SHP77 treated with DMSO at 0.1 percent for 48 hours (cell line): ENCODE measurements around the gene SIAH2.

Experiments used
- DNase-seq: peaks from one replicate; lab custom pipeline; 2025; lab: John Stamatoyannopoulos, UW

Gene SIAH2

DNA sequence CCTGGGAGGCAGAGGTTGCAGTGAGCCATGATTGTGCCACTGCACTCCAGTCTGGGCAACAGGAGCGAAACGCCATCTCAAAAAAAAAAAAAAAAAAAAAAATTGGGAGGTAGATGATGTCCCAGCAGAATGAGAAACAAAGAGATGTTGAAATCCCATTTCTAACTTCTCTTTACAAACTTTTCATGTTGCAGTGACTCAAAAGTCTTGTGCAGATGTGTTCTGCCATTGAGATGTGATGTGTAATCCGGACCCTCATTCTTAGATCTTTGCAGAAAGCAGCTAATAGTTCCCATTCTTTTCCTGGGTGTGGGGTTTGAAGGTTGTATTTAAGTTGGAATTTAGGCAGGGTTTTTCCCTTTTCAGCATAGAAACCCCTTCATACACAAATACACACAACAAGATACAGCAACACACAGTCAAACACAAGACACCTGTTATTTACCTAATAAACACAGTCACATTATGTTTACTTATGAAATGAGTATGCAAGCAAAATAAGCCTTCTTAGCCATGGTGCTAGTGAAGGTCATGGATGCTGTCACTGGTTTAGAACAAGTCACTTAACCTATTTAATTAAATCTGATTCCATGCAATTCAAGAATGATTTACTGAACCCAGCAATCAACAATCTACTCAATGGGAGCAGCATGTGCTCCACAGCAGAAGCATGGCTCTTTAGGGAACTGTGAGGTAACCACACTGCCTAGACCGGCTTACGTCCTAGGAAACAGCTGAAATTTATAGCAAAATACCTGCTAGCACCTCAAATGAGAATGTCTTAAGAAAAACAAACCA lies 14.9 kb downstream of the SIAH2 start:
- no peak for DNase-seq

DNA sequence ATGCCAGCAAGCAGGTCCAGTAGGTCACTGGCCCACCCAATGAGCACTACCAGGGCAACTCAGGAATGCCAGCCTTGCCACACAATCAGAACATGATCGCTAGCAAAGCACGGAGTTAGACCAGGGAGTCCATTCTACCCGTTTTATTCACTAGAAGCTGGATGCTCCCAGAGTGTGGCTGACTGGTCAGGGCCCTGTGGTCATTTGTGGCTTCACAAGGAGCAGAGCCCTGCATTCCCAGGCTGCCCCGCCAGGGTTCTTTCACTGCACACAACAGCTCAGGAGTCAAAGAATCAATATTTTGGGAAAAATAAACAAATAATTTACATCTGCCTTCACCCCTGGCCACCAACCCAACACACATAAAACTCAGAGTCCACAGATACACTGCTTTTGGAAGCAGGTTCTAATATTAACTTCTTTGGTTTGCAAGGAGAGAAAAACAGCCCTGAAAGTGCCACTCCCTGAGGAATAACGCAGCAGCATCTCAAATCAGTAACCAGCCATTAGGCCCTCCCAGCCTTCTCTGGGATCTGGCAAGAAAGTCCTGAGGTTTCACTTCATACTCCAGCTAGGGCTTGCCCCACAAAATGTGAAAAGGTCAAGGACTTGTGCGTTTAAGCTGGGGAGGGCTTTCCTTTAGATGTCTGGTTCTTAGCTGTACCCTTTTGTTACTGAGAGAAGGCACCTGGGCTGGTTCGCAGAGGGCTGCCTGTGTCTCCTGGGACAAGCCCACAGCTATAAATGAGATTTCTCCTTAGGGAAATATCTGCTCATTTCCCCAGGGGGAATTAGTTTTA lies 16.0 kb downstream of the SIAH2 start:
- DNase-seq, result no peak

DNA sequence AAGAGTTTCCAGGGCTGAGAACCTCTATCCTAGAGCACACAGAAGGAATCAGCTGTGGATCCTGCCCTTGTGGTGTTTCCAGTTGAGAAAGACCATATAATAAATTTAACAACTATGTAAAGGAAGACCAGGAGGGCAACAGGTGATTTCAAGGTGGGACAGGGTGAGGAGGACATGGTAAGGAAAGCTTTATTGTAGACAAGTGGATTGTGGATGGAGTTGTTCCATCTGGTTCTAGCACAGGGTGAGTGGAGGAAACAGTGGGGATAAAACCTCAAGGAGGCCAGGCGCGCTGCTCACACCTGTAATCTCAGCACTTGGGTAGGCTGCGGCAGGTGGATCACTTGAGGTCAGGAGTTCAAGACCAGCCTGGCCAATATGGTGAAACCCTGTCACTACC lies 17.1 kb downstream of the SIAH2 start:
- DNase-seq, result no peak

DNA sequence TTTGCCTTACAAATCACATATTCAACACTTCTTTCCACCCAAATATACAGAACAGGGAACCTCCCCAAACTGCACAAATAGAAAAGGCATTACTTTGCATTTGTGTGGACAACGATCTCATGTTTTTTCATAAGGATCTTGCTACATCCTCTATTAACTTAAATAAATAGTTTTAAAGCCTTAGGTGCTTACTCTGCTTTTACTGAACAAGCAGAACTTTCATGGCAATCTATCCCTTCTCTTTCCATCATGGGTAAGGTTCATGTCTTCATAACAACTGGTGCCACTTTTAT lies 18.1 kb downstream of the SIAH2 start:
- no peak for DNase-seq

DNA sequence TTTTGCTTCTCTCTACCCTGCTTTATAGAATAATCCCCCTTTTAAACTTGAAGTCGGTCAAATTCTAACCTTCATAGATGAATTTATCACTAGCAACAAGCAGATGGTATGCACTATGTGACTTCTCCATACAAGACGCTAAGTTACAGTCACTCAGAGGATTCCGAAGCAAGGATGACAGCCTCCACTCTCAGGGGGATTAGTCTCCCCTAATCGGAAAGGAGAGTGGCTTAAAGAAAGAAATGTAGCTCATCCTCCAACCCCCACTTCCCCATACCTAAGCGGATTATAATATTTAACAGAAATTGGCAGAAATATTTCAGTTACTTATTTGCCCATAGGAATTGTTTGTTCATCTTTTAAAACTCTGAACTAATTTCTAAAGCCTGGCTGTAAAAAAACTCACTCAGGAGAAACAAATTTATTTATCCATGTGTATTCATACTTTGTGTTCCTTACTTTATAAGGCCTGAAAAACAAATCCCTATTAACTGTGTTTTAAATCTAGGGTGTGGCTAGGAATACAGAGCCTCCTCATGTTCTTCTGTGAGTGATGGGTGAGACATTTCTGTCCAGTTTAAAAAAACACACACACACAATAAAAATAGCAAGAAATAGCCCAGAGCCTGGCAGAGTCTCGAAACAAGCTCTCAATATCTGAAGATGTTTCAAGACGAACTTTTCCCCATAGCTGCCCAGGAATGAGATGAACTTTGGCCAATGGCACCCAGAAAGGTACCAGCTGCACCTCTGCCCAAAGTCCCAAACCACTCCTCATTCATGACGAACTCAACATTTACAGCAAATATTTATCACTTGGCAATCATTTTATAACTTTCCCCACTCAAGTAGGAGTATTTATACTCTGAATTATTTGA lies 18.7 kb downstream of the SIAH2 start:
- DNase-seq, result no peak

DNA sequence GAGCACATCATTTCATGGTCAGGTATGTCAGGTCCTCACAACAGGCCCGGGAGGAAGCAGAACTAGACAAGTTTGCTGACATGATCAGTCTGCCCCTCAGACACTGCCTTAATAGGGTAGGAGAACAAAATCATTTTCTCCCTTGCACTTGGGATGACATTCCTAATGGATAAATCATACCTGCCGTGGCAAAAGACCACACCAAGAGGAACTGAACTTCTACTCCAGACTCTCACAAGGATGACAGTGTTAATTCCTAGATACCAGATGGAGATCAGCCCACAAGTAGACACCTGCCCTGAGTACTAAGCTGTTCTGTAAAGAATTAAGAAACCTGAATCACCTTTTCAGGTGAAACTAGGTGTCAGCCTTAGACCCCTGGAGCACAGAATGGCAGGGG lies 19.5 kb downstream of the SIAH2 start:
- DNase-seq, result no peak

DNA sequence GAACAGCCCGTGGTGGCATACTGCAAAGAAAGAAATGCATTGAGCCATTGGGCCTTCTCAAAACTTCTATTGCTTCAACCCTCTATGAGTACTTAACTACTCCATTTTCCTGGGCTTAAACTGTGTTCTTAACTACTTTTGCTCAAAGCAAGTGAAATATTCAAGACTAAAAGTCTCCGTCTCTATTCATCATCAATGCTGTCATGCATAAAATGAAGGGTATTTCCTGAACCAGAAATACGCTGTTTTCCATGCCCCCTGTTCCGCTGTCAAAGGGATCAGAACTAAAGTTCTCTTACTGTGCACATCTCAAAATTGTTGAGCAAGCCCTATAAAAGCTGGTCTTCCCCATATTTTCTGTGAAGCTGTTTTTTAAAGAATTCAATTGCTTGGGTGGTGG lies 20.3 kb downstream of the SIAH2 start:
- DNase-seq, result no peak

DNA sequence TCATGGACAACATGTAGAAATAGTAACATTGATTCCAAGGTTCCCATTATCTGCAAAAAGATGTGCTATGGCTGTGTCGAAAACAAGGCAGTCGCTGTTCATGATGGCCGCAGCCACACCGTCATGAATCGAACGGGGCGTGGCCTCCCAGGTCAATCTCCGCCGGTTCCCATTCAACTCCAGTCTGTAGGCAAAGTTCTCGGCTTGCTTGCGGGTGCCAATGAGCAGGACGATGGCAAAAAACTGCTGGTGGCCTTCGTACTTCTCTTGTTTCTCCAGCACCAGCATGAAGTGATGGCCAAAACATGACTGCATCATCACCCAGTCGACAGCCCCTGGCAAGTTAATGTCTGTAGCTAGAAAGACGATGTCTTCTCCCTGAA lies 20.8 kb downstream of the SIAH2 start:
- DNase-seq, result no peak

DNA sequence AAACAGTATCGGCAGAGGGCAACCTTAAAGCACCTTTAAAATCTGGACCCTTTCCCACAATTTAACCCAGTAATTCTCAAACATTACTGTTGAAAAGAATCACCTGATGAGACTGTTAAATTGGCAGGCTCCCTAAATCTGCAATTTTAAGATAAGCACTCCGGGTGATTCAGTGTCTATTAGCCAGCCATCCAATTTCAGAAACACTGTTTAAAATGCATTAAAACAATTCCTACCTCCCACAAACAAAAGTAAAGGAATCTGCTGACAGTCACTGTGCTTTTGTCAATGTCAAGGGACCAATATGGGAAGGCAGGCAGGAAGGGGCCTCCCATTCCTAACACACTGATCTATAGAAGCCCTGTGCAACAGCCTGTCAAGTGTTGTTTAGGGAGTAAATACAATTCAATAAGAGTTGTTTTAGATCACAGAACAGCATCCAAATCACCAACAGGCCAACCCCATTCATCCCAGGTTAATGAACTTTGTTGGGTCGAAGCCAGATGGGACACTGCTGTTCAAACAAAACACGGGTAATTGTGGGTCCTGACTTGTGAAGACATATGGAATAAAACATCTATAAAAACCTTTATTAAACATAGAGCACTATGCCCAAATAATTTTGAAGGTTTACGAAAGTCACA lies 21.4 kb downstream of the SIAH2 start:
- DNase-seq, result no peak

DNA sequence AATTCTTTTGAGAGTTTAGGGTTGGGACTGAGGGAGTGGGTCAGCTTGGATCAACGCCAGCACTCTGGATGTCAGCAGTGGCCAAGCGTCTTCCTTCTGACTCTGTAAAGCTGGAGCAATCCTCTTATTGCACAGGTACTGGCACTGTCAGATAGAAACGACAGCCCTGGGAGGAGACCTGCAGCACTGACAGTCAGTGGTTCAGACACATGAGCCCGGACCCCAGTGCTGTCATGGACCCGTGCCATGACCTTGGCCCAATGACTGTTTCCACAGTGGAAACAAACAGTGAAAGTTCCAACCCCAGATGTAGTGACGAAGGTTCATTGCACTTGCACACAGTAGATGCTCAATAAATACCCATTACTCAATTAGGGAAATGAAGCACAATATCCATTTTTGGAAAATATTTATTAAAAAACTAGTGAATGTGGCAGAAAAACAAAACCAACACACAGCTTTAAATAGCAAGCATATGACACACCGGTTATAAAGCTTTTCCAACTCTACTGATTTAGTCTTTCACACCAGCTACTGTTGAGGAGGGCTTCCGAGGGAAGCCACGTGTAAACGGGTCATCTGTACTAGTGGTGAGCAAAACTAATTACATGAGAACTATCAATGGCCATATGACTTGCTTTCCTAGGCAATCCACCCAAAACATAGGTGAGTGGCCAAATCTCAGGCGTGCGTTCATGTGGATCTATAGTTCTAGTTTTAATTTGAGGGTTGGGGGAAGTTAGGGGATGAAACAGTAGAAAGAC lies 22.1 kb downstream of the SIAH2 start:
- DNase-seq, result no peak

DNA sequence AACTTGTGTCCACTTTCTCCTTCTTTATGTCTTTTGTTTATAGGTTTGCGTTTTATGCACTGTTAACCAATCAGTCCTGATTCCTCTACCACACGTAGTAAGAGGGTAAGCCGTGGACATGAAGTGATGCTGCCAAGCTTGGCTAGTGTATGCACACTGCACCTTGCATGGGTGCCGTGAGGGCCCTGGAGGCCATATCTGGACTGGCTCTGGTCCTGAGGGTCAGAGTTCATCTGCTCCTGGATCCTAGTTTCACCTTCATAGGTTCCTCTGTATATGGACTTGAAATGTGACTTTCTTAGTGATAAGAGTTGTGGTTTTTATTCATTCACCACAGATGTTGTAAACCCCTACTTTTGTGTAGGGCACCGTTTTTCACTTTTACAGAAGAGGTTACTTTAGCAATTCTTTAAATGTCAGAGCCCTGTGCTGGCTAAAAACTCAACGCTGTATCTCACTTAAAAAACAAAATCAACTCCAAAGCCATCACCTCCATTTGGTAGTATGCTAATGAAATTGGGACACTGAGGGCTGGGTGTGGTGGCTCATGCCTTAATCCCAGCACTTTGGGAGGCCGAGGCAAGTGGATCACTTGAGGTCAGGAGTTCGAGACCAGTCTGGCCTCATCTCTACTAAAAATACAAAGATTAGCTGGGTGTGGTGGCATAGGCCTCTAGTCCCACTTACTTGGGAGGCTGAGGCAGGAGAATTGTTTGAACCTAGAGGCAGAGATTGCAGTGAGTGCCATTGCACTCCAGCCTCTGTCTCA lies 22.9 kb downstream of the SIAH2 start:
- DNase-seq, result no peak

DNA sequence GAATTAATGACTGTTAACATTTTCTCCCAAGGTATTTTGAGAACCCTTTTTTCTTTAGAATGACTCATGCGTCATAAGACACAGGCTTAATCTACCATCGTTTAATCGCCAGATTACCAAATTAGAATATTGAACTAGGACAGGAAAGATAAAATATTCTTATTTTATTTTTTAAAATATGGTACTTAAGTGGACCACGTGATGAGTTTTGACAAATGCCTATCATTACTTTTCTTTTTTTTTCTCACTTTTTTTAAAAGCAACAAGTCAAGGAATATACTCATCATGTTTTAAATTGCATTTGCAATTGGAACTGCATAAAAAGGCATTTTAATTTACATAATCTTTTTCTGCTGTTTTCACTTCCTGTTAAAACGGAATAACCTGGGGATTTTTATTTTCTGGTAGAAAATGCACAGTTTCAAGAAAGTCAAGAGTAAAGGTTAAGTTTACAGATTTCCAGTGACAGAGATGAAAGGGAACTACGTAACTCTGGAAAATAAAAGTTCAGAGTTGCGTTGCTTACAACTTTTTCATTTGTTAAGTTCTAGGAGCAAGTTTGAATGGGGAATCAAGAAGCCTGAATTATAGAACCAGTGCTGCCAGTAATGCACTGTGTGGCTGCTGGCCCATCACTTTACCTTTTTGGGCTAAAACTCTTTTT lies 23.6 kb downstream of the SIAH2 start:
- no peak for DNase-seq

DNA sequence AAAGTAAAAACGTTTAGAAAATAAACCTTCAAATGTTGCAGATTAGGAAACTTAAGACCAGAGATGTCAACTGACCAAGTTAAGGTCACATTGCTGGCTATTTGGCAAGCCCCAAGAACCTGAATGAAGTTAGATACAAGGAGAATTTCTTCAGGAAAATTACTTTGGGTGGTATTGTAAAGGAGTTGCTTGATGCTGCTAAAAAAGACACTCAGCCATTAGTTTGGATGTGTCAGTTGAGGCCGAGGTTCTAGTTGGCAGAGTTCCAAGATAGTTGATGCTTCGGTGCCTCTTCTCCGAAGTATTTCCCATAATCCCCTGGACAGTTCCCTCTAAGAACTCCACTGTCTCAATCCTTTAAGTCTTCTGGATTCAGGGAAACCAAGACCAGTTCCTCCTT lies 24.3 kb downstream of the SIAH2 start:
- DNase-seq, result no peak

DNA sequence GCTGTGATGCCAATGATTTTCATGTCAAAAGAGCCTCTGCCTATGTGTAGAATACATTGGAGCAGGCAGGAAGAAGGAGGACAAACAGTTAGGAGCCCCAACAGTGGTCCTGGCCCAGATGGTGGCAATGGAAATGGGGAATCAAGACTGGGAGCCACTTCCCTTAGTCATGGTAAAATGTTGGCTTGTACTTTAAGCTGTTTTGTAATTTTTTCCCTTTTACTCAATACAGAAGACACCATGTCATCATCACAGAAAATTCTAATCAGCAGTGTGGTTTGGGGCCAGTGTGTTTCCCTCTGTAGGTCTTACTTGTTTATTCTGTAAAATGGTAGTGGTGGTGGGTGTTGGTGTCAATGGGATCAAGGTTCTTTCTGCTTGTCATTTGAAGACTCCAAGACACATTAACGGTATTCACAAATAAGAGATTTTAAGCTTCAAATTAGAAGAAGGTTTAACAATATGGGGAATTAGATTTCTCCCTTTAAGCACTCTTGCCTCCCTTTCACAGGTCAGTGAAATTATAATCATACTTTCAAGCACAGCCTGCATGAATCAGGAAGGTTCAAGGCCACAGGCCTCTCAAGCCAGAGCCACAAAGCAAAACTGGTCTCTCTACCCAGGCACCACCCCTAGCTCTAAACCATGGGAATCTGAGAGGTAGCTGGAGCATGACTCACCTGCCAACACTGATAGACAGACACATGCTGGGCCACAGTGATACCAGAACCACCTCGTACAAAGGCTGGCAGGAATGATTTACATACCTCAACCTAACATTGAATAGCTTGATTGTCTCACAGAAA lies 24.9 kb downstream of the SIAH2 start:
- no peak for DNase-seq

DNA sequence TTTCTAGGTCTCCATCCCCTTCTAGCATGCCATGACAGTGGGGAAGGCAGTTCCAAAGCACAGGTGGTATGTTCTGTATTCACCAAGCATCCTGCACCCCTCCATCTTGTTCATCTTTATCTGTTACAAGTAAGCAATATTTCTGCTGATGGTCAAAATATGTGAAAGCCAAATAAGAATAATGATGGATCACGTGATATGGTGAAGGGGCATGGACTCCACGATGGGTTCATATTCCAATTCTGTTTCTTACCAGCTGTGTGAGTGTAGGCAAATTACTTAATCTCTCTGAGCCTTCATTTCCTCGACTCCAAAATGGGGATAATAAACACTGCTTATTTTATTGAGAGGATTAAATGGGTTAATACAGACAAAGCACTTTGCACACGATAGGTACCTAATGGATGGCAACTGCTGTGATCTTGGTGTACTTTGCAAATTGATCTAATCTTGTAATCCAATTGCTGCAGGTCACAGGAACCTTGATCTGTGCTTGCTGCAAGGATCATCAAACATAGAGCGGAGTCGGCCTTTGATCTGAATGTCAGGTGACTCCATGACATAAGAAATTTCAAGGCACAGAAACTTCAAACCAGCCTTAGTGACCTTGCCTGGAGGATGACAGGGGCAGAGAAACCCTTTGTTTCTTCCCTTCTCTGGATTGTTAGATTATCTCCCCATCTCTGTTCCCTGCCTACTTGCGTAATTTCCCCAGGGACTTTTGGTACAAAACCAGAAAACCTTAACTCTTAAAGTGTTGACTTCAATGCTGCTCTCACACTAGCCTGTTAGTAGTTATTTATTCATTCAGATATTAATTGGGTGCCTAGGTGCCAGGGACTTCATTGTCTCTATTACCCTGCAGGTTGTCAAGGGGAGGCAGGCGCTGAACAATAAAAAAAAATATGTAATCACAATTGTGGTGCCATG lies 25.8 kb downstream of the SIAH2 start:
- no peak for DNase-seq

DNA sequence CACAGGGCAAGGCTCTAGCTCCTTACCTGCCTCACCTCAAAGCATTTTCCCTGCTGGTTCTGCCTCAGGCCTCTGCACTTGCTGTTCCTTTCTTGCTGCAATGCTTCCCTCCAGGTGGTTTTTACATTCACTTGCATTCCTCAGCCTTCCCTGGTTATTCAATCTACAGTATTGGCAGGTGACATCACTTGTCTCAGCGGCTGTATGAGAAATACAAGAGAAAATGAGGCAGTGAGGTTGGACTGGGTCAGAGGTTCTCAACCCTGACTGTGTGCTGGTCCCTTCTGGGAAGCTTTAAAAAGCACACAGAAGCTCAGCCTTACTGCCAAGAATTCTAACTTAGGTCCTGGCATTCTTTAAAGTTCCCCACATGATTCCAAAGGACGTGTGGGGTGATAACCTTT lies 26.7 kb downstream of the SIAH2 start:
- DNase-seq, result no peak

DNA sequence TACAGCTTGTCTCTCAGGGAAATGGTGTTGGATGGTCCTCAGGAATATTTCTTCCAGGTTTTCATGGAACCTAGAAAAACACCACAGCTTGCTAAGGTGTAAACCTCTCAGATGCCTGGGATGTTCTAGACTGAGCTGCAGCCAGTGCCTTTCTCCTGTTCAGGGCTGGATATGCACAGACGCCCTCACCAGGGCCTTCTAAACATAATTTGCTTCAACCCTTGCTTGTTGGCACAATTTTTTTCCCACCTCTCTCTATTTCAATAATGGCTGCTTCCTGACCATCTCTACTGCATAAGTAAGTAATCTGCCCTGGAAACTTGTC lies 28.2 kb downstream of the SIAH2 start:
- DNase-seq, result no peak
